Endothelial cell of umbilical vein (primary cell): Measurements from ENCODE around the gene UGT1A5. TPM values are rescaled to one million over a fixed set of nuclear protein-coding genes. Genes with fewer than 3 reads are reported as not detected.

Experiments used
- BruUV-seq: library from RNA; stranded (reverse); fragments of 400-500 nt; replicated peaks from 2 replicates; lab custom pipeline; 2021; lab: Mats Ljungman, UMichigan
- CTCF ChIA-PET: fragments of 300-600, 350-600 bp; sonication (Branson Sonifier 250); formaldehyde crosslinking; loops from one replicate; lab custom pipeline; 2021; ENCODE audit warnings: antibody characterized with exemption, inconsistent platforms; lab: Charles Lee
- POLR2A ChIA-PET: fragments of 300-600, 350-600 bp; sonication (Branson Sonifier 250); formaldehyde crosslinking; loops from one replicate; lab custom pipeline; 2021; ENCODE audit warnings: antibody characterized with exemption, inconsistent platforms; lab: Charles Lee
- DNase-seq: peaks from one replicate; pipeline ENCODE4 v3.0.0-alpha.2; 2011; ENCODE audit warnings: low read depth, low spot score
- FAIRE-seq: peaks from 2 replicates; lab custom pipeline; 2011; peaks lifted over from hg19 to GRCh38; lab: Jason Lieb, UNC
- H2AFZ ChIP-seq: 2 replicates; pipeline ENCODE4 v1.6.0; 2012; ENCODE audit warnings: low read depth, low read length, control low read depth, inconsistent platforms
- H3K27ac ChIP-seq: 2 replicates; pipeline ENCODE4 v1.5.1; 2011; ENCODE audit warnings: low read depth, mild to moderate bottlenecking, control low read depth, low read length, moderate library complexity; ENCODE audit not compliant: insufficient read depth
- H3K27me3 ChIP-seq, 2 experiments: 2 replicates each; pipeline versions ENCODE4 v1.6.0 to v1.6.1; 2011; ENCODE audit warnings: low read length in 2 of 2, mixed read lengths in 1 of 2; ENCODE audit not compliant: control insufficient read depth in 2 of 2, insufficient read depth in 2 of 2
- H3K36me3 ChIP-seq, 2 experiments: 2 replicates in 1 of 2; 3 replicates in 1 of 2; pipeline ENCODE4 v1.5.1; 2011; ENCODE audit warnings: low read length in 2 of 2, mild to moderate bottlenecking in 1 of 2, moderate library complexity in 1 of 2; ENCODE audit not compliant: control insufficient read depth in 2 of 2, insufficient read depth in 2 of 2; ENCODE audit errors: extremely low read depth in 1 of 2
- H3K4me1 ChIP-seq: 3 replicates; pipeline ENCODE4 v1.5.1; 2011; ENCODE audit warnings: mild to moderate bottlenecking, low read length; ENCODE audit not compliant: control insufficient read depth, insufficient read depth; ENCODE audit errors: extremely low read depth
- H3K4me2 ChIP-seq: 2 replicates; pipeline ENCODE4 v1.6.1; 2011; ENCODE audit warnings: low read length, control low read depth, mixed read lengths; ENCODE audit not compliant: insufficient read depth
- H3K4me3 ChIP-seq, 3 experiments: fragments of 200-600 bp in 1 of 3; sonication (generic), shearing (Covaris generic) in 1 of 3; replicated peaks in 1 of 3; 2 replicates each; pipeline ENCODE4 v1.5.1; 2011 to 2016; ENCODE audit warnings: control low read depth in 3 of 3, low read length in 3 of 3, mild to moderate bottlenecking in 2 of 3, inconsistent platforms in 1 of 3, low read depth in 1 of 3, moderate library complexity in 1 of 3; ENCODE audit not compliant: insufficient read depth in 1 of 3
- H3K79me2 ChIP-seq: 2 replicates; pipeline ENCODE4 v1.6.0; 2012; ENCODE audit warnings: low read length, inconsistent platforms; ENCODE audit not compliant: control insufficient read depth, insufficient read depth
- H3K9ac ChIP-seq: replicated peaks from 2 replicates; pipeline ENCODE3; 2011; ENCODE audit warnings: low read length, control low read depth; ENCODE audit not compliant: insufficient read depth; ENCODE audit errors: extremely low read depth
- H3K9me1 ChIP-seq: replicated peaks from 3 replicates; pipeline ENCODE4 v1.6.0; 2011; ENCODE audit warnings: mild to moderate bottlenecking, low read length; ENCODE audit not compliant: control insufficient read depth, insufficient read depth; ENCODE audit errors: extremely low read depth
- H3K9me3 ChIP-seq: replicated peaks from 2 replicates; pipeline ENCODE4 v1.5.1; 2012; ENCODE audit warnings: low read length, inconsistent platforms; ENCODE audit not compliant: control insufficient read depth, insufficient read depth
- H4K20me1 ChIP-seq: replicated peaks from 2 replicates; pipeline ENCODE3; 2011; ENCODE audit warnings: mild to moderate bottlenecking, low read length; ENCODE audit not compliant: control insufficient read depth, insufficient read depth; ENCODE audit errors: extremely low read depth
- EZH2 ChIP-seq: IDR thresholded peaks from 2 replicates; pipeline ENCODE4 v1.6.1; 2012; ENCODE audit warnings: borderline replicate concordance, low read depth, mild to moderate bottlenecking, moderate library complexity, low read length, inconsistent platforms; ENCODE audit not compliant: severe bottlenecking
- FOS ChIP-seq: IDR thresholded peaks from 2 replicates; pipeline ENCODE4 v1.6.1; 2011; ENCODE audit warnings: mild to moderate bottlenecking, low read length, moderate library complexity, borderline replicate concordance; ENCODE audit not compliant: insufficient read depth
- GATA2 ChIP-seq: IDR thresholded peaks from 2 replicates; pipeline ENCODE4 v1.7.0; 2011; ENCODE audit warnings: low read depth, mild to moderate bottlenecking, moderate library complexity, mixed read lengths, low read length; ENCODE audit not compliant: insufficient read length, insufficient read depth
- JUN ChIP-seq: IDR thresholded peaks from 2 replicates; pipeline ENCODE4 v1.6.1; 2011; ENCODE audit warnings: borderline replicate concordance, low read depth; ENCODE audit not compliant: insufficient read length, insufficient read depth
- MYC ChIP-seq: IDR thresholded peaks from one replicate; pipeline ENCODE4 v1.6.1; 2011; ENCODE audit warnings: mild to moderate bottlenecking, low read depth, low read length
- POLR2A ChIP-seq: IDR thresholded peaks from 2 replicates; pipeline ENCODE4 v1.6.1; 2012; ENCODE audit warnings: low read depth, mild to moderate bottlenecking, control low read depth, low read length
- POLR2AphosphoS5 ChIP-seq: IDR thresholded peaks from 2 replicates; pipeline ENCODE4 v1.6.1; 2012; ENCODE audit warnings: low read depth, mild to moderate bottlenecking, control low read depth, low read length, moderate library complexity; ENCODE audit not compliant: insufficient read depth
- dilution Hi-C: fragments of 300-500 bp; cut with MboI; formaldehyde crosslinking; loops from one replicate; pipeline ENCODE4 v1.15.0; 2019; ENCODE audit warnings: low sequenced_read_pairs; ENCODE audit not compliant: extremely low pct_ligation_motif_present
- intact Hi-C: fragments of 100-400 bp; cut with micrococcal nuclease; formaldehyde crosslinking; loops from one replicate; pipeline ENCODE4 v1.10.0; 2022
- polyA plus RNA-seq, 4 experiments: library from polyadenylated mRNA; depleted of rRNA in 3 of 4; stranded (reverse) in 3 of 4; unstranded in 1 of 4; fragments of >200 nt; gene quantifications; 2 replicates each; pipeline versions ENCODE4 v1.2.1 to v1.2.3, GENCODE V29; 2011 to 2012; ENCODE audit warnings: missing spikeins in 1 of 4
- total RNA-seq: library from RNA; stranded (reverse); gene quantifications from 2 replicates; pipeline ENCODE4 v1.2.3, GENCODE V29; 2021
- TF ChIP-seq, protein P1 (sequence below): IDR thresholded peaks from 2 replicates; pipeline ENCODE4 v1.6.1; 2011; ENCODE audit not compliant: insufficient read depth, insufficient read length
- TF ChIP-seq, protein P2 (sequence below), 2 donors: IDR thresholded peaks; 1 replicate in 1 of 2; 2 replicates in 1 of 2; pipeline ENCODE4 v1.5.1; 2011; ENCODE audit warnings: low read length in 2 of 2, mild to moderate bottlenecking in 2 of 2, moderate library complexity in 2 of 2, control low read depth in 1 of 2, inconsistent platforms in 1 of 2, low read depth in 1 of 2; ENCODE audit not compliant: insufficient read depth in 1 of 2; ENCODE audit errors: extremely low read depth in 1 of 2

UGT1A5 gene
- total and polyA plus RNA-seq, 2 donors (not counting 3 experiments of a cell fraction or from before 2014, with no cell fraction given) = not detected

DNA sequence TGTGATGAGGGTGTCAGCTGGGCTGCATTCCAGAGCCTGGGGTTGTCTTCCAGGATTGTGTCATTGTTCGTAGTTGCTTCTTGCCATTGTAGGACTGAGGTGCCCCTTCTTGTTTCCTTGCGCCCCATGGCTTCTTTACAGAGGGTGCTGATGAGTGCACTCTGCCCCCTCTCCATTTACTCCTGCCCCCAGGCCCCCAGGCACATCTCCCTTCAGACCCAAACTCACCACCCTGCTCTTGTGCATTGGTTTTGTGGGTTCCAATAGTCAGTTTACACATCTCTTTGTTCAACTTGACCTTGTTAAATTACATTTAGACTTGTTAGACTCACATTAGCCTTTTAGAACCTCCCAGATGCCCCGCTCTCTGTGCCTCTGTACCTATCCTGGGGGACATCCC, 108.5 kb downstream of the UGT1A5 start:
- dilution Hi-C loops (no loop called here), intact Hi-C loops (no loop called here)
- no peak for DNase-seq
- Histone ChIP-seq H2AFZ (no peak overlapping the region), H3K79me2 (no peaks in the 10 kb centered on the region), H3K4me1 (no peaks in the 10 kb centered on the region), H3K9me3 (no peaks in the 10 kb centered on the region), H3K4me3 (no peak overlapping the region), H3K4me2 (no peak overlapping the region), H3K9ac (no peak overlapping the region), H4K20me1 (no peaks in the 10 kb centered on the region), H3K36me3 (no peaks in the 10 kb centered on the region), H3K27ac (no peak overlapping the region), H3K9me1 (no peaks in the 10 kb centered on the region), H3K27me3 (no peaks in the 10 kb centered on the region)
- no TSS peak for BruUV-seq
- ChIA-PET CTCF (no interaction called here), POLR2A (no interaction called here)
- TF ChIP-seq, protein P1, sequence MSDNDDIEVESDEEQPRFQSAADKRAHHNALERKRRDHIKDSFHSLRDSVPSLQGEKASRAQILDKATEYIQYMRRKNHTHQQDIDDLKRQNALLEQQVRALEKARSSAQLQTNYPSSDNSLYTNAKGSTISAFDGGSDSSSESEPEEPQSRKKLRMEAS = no peak
- TF ChIP-seq FOS = no peak
- FAIRE-seq = no peak

DNA sequence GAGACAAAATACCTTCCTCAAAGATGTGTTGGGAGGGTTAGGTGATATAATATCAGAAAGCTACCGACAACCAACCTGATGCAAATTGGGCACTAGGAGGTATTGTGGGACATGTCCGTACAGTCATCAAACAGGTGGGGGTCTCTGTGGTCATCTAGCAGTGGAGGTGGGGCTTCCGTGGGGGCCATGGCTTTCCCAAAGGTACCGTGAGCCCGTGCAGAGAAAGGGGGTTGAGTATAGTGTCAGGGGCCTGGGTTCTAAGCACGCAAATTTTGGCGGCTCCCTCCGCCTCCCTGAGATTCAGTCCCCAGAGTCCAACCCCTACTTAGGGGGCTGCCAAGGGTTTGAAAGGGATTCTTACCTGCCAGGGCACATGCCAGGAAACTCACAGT, 109.0 kb downstream of the UGT1A5 start:
- H3K27me3 ChIP-seq = no peaks in the 10 kb centered on the region
- TF ChIP-seq GATA2 = no peak
- TF ChIP-seq JUN = no peak
- no peak for TF ChIP-seq POLR2AphosphoS5
- no peak for TF ChIP-seq EZH2
- TF ChIP-seq POLR2A = no peak
- TF ChIP-seq, protein P2, sequence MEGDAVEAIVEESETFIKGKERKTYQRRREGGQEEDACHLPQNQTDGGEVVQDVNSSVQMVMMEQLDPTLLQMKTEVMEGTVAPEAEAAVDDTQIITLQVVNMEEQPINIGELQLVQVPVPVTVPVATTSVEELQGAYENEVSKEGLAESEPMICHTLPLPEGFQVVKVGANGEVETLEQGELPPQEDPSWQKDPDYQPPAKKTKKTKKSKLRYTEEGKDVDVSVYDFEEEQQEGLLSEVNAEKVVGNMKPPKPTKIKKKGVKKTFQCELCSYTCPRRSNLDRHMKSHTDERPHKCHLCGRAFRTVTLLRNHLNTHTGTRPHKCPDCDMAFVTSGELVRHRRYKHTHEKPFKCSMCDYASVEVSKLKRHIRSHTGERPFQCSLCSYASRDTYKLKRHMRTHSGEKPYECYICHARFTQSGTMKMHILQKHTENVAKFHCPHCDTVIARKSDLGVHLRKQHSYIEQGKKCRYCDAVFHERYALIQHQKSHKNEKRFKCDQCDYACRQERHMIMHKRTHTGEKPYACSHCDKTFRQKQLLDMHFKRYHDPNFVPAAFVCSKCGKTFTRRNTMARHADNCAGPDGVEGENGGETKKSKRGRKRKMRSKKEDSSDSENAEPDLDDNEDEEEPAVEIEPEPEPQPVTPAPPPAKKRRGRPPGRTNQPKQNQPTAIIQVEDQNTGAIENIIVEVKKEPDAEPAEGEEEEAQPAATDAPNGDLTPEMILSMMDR (IDR thresholded peaks at IDR 0.05; ENCODE audit: extremely low read depth in 1 of 2, insufficient read depth in 1 of 2, low read depth in 1 of 2, low read length in 2 of 2) = no peak
- TF ChIP-seq FOS = no peak
- TF ChIP-seq MYC = no peak
- TF ChIP-seq, protein P1 = no peak
- CTCF ChIA-PET = no interaction called here
- dilution Hi-C loops (no loop called here), intact Hi-C loops (no loop called here)
- no peak overlapping the region for H3K27ac ChIP-seq
- no peaks in the 10 kb centered on the region for H3K36me3 ChIP-seq
- DNase-seq = no peak
- H4K20me1 ChIP-seq = no peaks in the 10 kb centered on the region
- no peak overlapping the region for H3K4me2 ChIP-seq
- no peaks in the 10 kb centered on the region for H3K9me1 ChIP-seq
- no TSS peak for BruUV-seq
- POLR2A ChIA-PET = no interaction called here
- no peaks in the 10 kb centered on the region for H3K79me2 ChIP-seq
- no peak for FAIRE-seq
- H3K9ac ChIP-seq = no peak overlapping the region
- no peaks in the 10 kb centered on the region for H3K4me1 ChIP-seq
- H2AFZ ChIP-seq = no peak overlapping the region
- H3K4me3 ChIP-seq = no peak overlapping the region
- H3K9me3 ChIP-seq = no peaks in the 10 kb centered on the region
